Naive thymus-derived CD4-positive, alpha-beta T cell (primary cell): ENCODE data around the gene MAML2. TPM values are rescaled to one million over a fixed set of nuclear protein-coding genes. Genes with fewer than 3 reads are reported as not detected.

Experiments
- ATAC-seq: fragments of 150-1000 bp; cut with Tn5 transposase; 2 replicates; pipeline ENCODE4 v1.10.0; 2021; ENCODE audit warnings: mild to moderate bottlenecking, moderate library complexity
- CTCF ChIA-PET: fragments of 350-600 bp; sonication (Branson Sonifier 250); formaldehyde crosslinking; loops from one replicate; lab custom pipeline; 2021; ENCODE audit warnings: antibody characterized with exemption; lab: Charles Lee
- POLR2A ChIA-PET: fragments of 350-600 bp; sonication (Branson Sonifier 250); formaldehyde crosslinking; loops from one replicate; lab custom pipeline; 2021; ENCODE audit warnings: antibody characterized with exemption, inconsistent platforms; lab: Charles Lee
- DNase-seq, 9 donors: peaks; one replicate each; pipeline versions ENCODE4 v3.0.0 to v3.0.0-alpha.2; 2020 to 2022; ENCODE audit warnings: mixed read lengths in 1 of 9
- H3K27ac ChIP-seq: one replicate; pipeline ENCODE4 v1.7.0; 2013; ENCODE audit warnings: mild to moderate bottlenecking, low read depth, low read length, moderate library complexity
- H3K27me3 ChIP-seq, 2 donors: one replicate each; pipeline ENCODE4 v1.7.0; 2013; ENCODE audit warnings: low read length in 2 of 2, mild to moderate bottlenecking in 2 of 2, moderate library complexity in 2 of 2; ENCODE audit not compliant: control insufficient read depth in 2 of 2, insufficient read depth in 2 of 2
- H3K36me3 ChIP-seq, 3 experiments: 1 replicate in 2 of 3; 2 replicates in 1 of 3; pipeline ENCODE4 v1.7.0; 2013; ENCODE audit warnings: low read length in 3 of 3, mild to moderate bottlenecking in 3 of 3, moderate library complexity in 1 of 3; ENCODE audit not compliant: insufficient read depth in 3 of 3, control insufficient read depth in 2 of 3
- H3K4me1 ChIP-seq, 2 donors: one replicate each; pipeline ENCODE4 v1.7.0; 2013; ENCODE audit warnings: low read length in 2 of 2, mild to moderate bottlenecking in 2 of 2, moderate library complexity in 1 of 2; ENCODE audit not compliant: control insufficient read depth in 2 of 2, insufficient read depth in 2 of 2
- H3K4me3 ChIP-seq: 2 replicates; pipeline ENCODE4 v1.7.0; 2013; ENCODE audit warnings: mild to moderate bottlenecking, low read length
- H3K9me3 ChIP-seq, 3 experiments: 1 replicate in 2 of 3; 2 replicates in 1 of 3; pipeline ENCODE4 v1.7.0; 2013; ENCODE audit warnings: low read length in 3 of 3; ENCODE audit not compliant: control insufficient read depth in 2 of 3
- H3K27ac Mint-ChIP-seq, 9 donors: one replicate each; pipeline ENCODE4 v1.8.0; 2020 to 2022; ENCODE audit warnings: mixed read lengths in 9 of 9, mild to moderate bottlenecking in 8 of 9, moderate library complexity in 5 of 9, inconsistent platforms in 2 of 9
- H3K27me3 Mint-ChIP-seq, 5 donors: one replicate each; pipeline ENCODE4 v1.8.0; 2021 to 2022; ENCODE audit warnings: mixed read lengths in 5 of 5, mild to moderate bottlenecking in 1 of 5
- H3K36me3 Mint-ChIP-seq, 5 donors: one replicate each; pipeline ENCODE4 v1.8.0; 2020 to 2022; ENCODE audit warnings: mixed read lengths in 5 of 5, mild to moderate bottlenecking in 3 of 5, inconsistent platforms in 1 of 5
- H3K4me1 Mint-ChIP-seq, 7 donors: one replicate each; pipeline ENCODE4 v1.8.0; 2020 to 2022; ENCODE audit warnings: mixed read lengths in 7 of 7, mild to moderate bottlenecking in 3 of 7, inconsistent platforms in 1 of 7
- H3K4me3 Mint-ChIP-seq, 10 donors: one replicate each; pipeline ENCODE4 v1.8.0; 2020 to 2022; ENCODE audit warnings: mild to moderate bottlenecking in 10 of 10, mixed read lengths in 10 of 10, moderate library complexity in 6 of 10, inconsistent platforms in 2 of 10
- H3K9me3 Mint-ChIP-seq, 11 donors: one replicate each; pipeline ENCODE4 v1.8.0; 2020 to 2022; ENCODE audit warnings: mixed read lengths in 11 of 11, mild to moderate bottlenecking in 4 of 11, inconsistent platforms in 1 of 11, moderate library complexity in 1 of 11
- intact Hi-C, 2 donors: fragments of 100-400 bp; cut with micrococcal nuclease; formaldehyde crosslinking; loops; one replicate each; pipeline ENCODE4 v1.15.1; 2023
- polyA plus RNA-seq, 2 donors: library from polyadenylated mRNA; unstranded; fragments of 300-500 nt; fragmentation: Illumina TruSeq; gene quantifications; one replicate each; pipeline ENCODE4 v1.2.3, GENCODE V29; 2021
- total RNA-seq, 6 experiments: library from RNA in 5 of 6; stranded (reverse) in 5 of 6; gene quantifications; 1 replicate in 5 of 6; 2 replicates in 1 of 6; pipeline ENCODE4 v1.2.3 and lab custom pipeline; 2021 to 2026

MAML2 gene
- total and polyA plus RNA-seq, 7 experiments from 2014 or later: 12.6 to 81.3 (median 52.5) TPM

GRCh38 chr11:96162816-96163499 is 180.0 kb downstream of the MAML2 start:
- H3K9me3 Mint-ChIP-seq: no peaks in the 10 kb centered on the region
- intact Hi-C loops: no loop called here
- H3K27me3 Mint-ChIP-seq: no peaks in the 10 kb centered on the region
- no peak overlapping the region for H3K27ac ChIP-seq
- H3K4me1 ChIP-seq: peaks cover 0 to 26% of the 10 kb centered on the region in 2 donors
- ChIA-PET CTCF (interaction anchor here (0.7 to 1.1 kb wide), 2 partner anchors 9 to 18 kb away, joined by 3 read pairs; no protein-coding TSS in a partner anchor), POLR2A (interaction anchor here (0.6 kb wide), 1 partner anchor 1197 kb away, joined by 4 read pairs; no protein-coding TSS in a partner anchor)
- no peaks in the 10 kb centered on the region for H3K36me3 ChIP-seq
- DNase-seq (no peak), ATAC-seq (no peak)
- H3K4me3 Mint-ChIP-seq: no peak overlapping the region
- peaks cover 24 to 93% (median 80%) of the 10 kb centered on the region in 7 donors for H3K4me1 Mint-ChIP-seq
- H3K27me3 ChIP-seq: no peaks in the 10 kb centered on the region
- H3K4me3 ChIP-seq: no peak overlapping the region
- H3K9me3 ChIP-seq: no peaks in the 10 kb centered on the region
- H3K36me3 Mint-ChIP-seq: peaks cover 0 to 21% (median 16%) of the 10 kb centered on the region in 5 donors
- peak overlapping the region in 4 of 9 donors; percentile 21 to 85 (median 44) for H3K27ac Mint-ChIP-seq

- Histone ChIP-seq H3K36me3 (no peaks in the 10 kb centered on the region), H3K4me1 (peaks cover 10 to 32% of the 10 kb centered on the region in 2 donors), H3K4me3 (no peak overlapping the region), H3K27me3 (no peaks in the 10 kb centered on the region), H3K27ac (no peak overlapping the region), H3K9me3 (no peaks in the 10 kb centered on the region)
- Mint-ChIP-seq H3K36me3 (peaks cover 0 to 21% (median 16%) of the 10 kb centered on the region in 5 donors), H3K4me1 (peaks cover 26 to 93% (median 80%) of the 10 kb centered on the region in 7 donors), H3K4me3 (no peak overlapping the region), H3K9me3 (no peaks in the 10 kb centered on the region), H3K27me3 (no peaks in the 10 kb centered on the region), H3K27ac (peak overlapping the region in 7 of 9 donors; percentile 33 to 82 (median 59))
- no peak for ATAC-seq
- CTCF ChIA-PET: no interaction called here
- intact Hi-C loops: no loop called here
- DNase-seq: no peak
- POLR2A ChIA-PET: no interaction called here
Observed at GRCh38 chr11:96161307-96162089, 181.5 kb downstream of the MAML2 start.

- no peaks in the 10 kb centered on the region for H3K9me3 Mint-ChIP-seq
- Histone ChIP-seq H3K9me3 (no peaks in the 10 kb centered on the region), H3K27ac (no peak overlapping the region), H3K4me1 (peaks cover 16 to 33% of the 10 kb centered on the region in 2 donors), H3K36me3 (no peaks in the 10 kb centered on the region), H3K4me3 (no peak overlapping the region), H3K27me3 (no peaks in the 10 kb centered on the region)
- ATAC-seq (no peak), DNase-seq (no peak)
- no peak overlapping the region for H3K4me3 Mint-ChIP-seq
- CTCF ChIA-PET: interaction anchor here (0.6 to 0.7 kb wide), 2 partner anchors 147 to 182 kb away, joined by 3 read pairs; partner anchors contain the start of gene MAML2
- H3K4me1 Mint-ChIP-seq: peaks cover 27 to 93% (median 80%) of the 10 kb centered on the region in 7 donors
- peak overlapping the region in 8 of 9 donors; percentile 10 to 80 (median 48) for H3K27ac Mint-ChIP-seq
- H3K27me3 Mint-ChIP-seq: no peaks in the 10 kb centered on the region
- POLR2A ChIA-PET: interaction anchor here (1.1 kb wide), 1 partner anchor 8 kb away, joined by 3 read pairs; no protein-coding TSS in a partner anchor
- H3K36me3 Mint-ChIP-seq: peaks cover 0 to 27% (median 16%) of the 10 kb centered on the region in 5 donors
- intact Hi-C loops: no loop called here
Observed at GRCh38 chr11:96160732-96161306, 182.2 kb downstream of the MAML2 start.

- Histone ChIP-seq H3K9me3 (no peaks in the 10 kb centered on the region), H3K27me3 (no peaks in the 10 kb centered on the region), H3K4me1 (peaks cover 17 to 36% of the 10 kb centered on the region in 2 donors), H3K36me3 (no peaks in the 10 kb centered on the region), H3K4me3 (no peak overlapping the region), H3K27ac (no peak overlapping the region)
- ChIA-PET CTCF (interaction anchor here (0.6 to 0.7 kb wide), 2 partner anchors 147 to 183 kb away, joined by 3 read pairs; partner anchors contain the start of gene MAML2), POLR2A (interaction anchor here (0.6 to 1.1 kb wide), 2 partner anchors 9 to 100 kb away, joined by 3 to 5 read pairs; no protein-coding TSS in a partner anchor)
- Mint-ChIP-seq H3K27me3 (no peaks in the 10 kb centered on the region), H3K4me3 (peak overlapping the region in 1 of 10 donors; percentile 5), H3K9me3 (no peaks in the 10 kb centered on the region), H3K4me1 (peaks cover 29 to 93% (median 79%) of the 10 kb centered on the region in 7 donors), H3K27ac (peak overlapping the region in 8 of 9 donors; percentile 9 to 80 (median 30)), H3K36me3 (peaks cover 0 to 30% (median 16%) of the 10 kb centered on the region in 5 donors)
- DNase-seq (no peak), ATAC-seq (no peak)
- intact Hi-C loops: loop anchor here in 1 of 2 donors (2.0 kb wide), 1 partner anchor 55 kb away; no protein-coding TSS in a partner anchor
Observed at GRCh38 chr11:96159968-96160367, 183.0 kb downstream of the MAML2 start.

DNA sequence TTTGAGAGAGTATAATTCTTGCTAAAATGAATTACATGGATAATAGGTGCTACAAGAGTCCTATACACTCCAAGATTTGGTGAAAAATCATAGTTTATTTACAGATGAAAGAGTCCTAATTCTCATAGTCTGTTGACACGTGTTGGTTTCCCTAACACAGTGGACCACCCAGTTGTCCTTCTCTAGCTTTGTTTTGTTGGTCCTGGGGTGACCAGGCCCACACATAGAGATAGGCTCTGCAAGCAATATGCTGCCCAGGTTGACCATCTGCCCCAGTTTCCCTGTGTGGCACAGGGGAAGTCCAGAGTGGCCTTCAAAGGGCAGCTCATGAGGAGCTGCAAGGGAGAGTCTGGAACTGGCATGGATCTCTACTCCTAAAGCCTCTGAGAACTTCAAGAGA is 184.9 kb downstream of the MAML2 start:
- Histone ChIP-seq H3K9me3 (no peaks in the 10 kb centered on the region), H3K27ac (peak overlapping the region; percentile 9), H3K27me3 (no peaks in the 10 kb centered on the region), H3K4me3 (no peak overlapping the region), H3K4me1 (peaks cover 17 to 36% of the 10 kb centered on the region in 2 donors), H3K36me3 (no peaks in the 10 kb centered on the region)
- H3K4me3 Mint-ChIP-seq: peak overlapping the region in 5 of 10 donors; percentile 19 to 72 (median 40)
- H3K36me3 Mint-ChIP-seq: peaks cover 0 to 23% (median 10%) of the 10 kb centered on the region in 5 donors
- H3K27me3 Mint-ChIP-seq: no peaks in the 10 kb centered on the region
- DNase-seq (no peak), ATAC-seq (no peak)
- peaks cover 33 to 91% (median 73%) of the 10 kb centered on the region in 7 donors for H3K4me1 Mint-ChIP-seq
- H3K9me3 Mint-ChIP-seq: no peaks in the 10 kb centered on the region
- H3K27ac Mint-ChIP-seq: peak overlapping the region; percentile 24 to 94 (median 83)
- intact Hi-C loops: loop anchor here in 1 of 2 donors (2.0 kb wide), 1 partner anchor 57 kb away; no protein-coding TSS in a partner anchor
- CTCF ChIA-PET: no interaction called here
- POLR2A ChIA-PET: interaction anchor here (0.7 to 1.1 kb wide), 4 partner anchors 10 to 368 kb away, joined by 3 read pairs; partner anchors contain the start of gene CEP57

DNA sequence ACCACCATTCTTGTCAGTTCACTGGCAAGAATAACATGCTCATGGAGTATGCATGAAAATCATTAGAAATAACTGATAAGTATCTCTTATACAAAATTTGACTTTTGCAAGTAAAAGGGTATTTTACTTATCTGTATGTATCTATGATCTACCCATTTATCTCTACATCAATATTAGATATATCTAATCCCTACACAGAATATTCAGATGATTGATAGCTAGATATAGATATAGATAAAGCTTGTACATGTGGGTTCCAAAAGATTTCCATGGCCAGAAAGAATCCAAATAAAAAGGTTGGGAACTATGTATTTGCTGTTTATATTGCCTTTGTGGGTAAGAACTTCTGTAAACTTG is 185.5 kb downstream of the MAML2 start:
- Histone ChIP-seq H3K4me3 (no peak overlapping the region), H3K9me3 (no peaks in the 10 kb centered on the region), H3K27ac (no peak overlapping the region), H3K27me3 (no peaks in the 10 kb centered on the region), H3K36me3 (no peaks in the 10 kb centered on the region), H3K4me1 (peaks cover 17 to 36% of the 10 kb centered on the region in 2 donors)
- POLR2A ChIA-PET: interaction anchor here (1.1 kb wide), 1 partner anchor 9 kb away, joined by 3 read pairs; no protein-coding TSS in a partner anchor
- Mint-ChIP-seq H3K9me3 (no peaks in the 10 kb centered on the region), H3K36me3 (peaks cover 0 to 25% (median 16%) of the 10 kb centered on the region in 5 donors), H3K27me3 (no peaks in the 10 kb centered on the region), H3K4me3 (peak overlapping the region in 8 of 10 donors; percentile 25 to 80 (median 57)), H3K4me1 (peaks cover 37 to 93% (median 78%) of the 10 kb centered on the region in 7 donors), H3K27ac (peak overlapping the region; percentile 18 to 94 (median 87))
- CTCF ChIA-PET: no interaction called here
- DNase-seq (no peak), ATAC-seq (no peak)
- intact Hi-C loops: no loop called here
